Measurements from ENCODE around the gene FBXO21.
"Not testable (repeated sequence)": the region's sequence is repeated elsewhere in the genome, so short reads cannot be mapped to it uniquely, and the experiment has no call there.

The FBXO21 gene

GRCh38 chr12:117202033-117202432, 11.8 kb upstream of the FBXO21 start:
- no peak for DNase-seq

- not testable (repeated sequence) for DNase-seq
Measured at GRCh38 chr12:117199956-117200744, 9.9 kb upstream of the FBXO21 start.

GRCh38 chr12:117196334-117196733, 6.1 kb upstream of the FBXO21 start:
- not testable (repeated sequence) for DNase-seq

GRCh38 chr12:117195027-117195426, 4.8 kb upstream of the FBXO21 start:
- not testable (repeated sequence) for DNase-seq

GRCh38 chr12:117193903-117194302, 3.6 kb upstream of the FBXO21 start:
- no peak for DNase-seq

- DNase-seq: not testable (repeated sequence)
Measured at GRCh38 chr12:117192581-117192980, 2.3 kb upstream of the FBXO21 start.

- DNase-seq: no peak
Measured at GRCh38 chr12:117192057-117192456, 1.8 kb upstream of the FBXO21 start.

- DNase-seq: peak in 3 of 5 experiments; percentile 14 to 62 (median 24)
Measured at GRCh38 chr12:117189725-117190209, 503 bp downstream of the FBXO21 start.

GRCh38 chr12:117188961-117189724, 1.1 kb downstream of the FBXO21 start:
- no peak for DNase-seq

GRCh38 chr12:117188121-117188665, 2.1 kb downstream of the FBXO21 start:
- DNase-seq: no peak

- DNase-seq: no peak
Measured at GRCh38 chr12:117187421-117187820, 2.8 kb downstream of the FBXO21 start.

- no peak for DNase-seq
Measured at GRCh38 chr12:117182866-117183265, 7.4 kb downstream of the FBXO21 start.

- DNase-seq: not testable (repeated sequence)
Measured at GRCh38 chr12:117181468-117181843, 8.8 kb downstream of the FBXO21 start.

GRCh38 chr12:117180758-117181467, 9.4 kb downstream of the FBXO21 start:
- DNase-seq: peak in 1 of 5 experiments; percentile 8

- no peak for DNase-seq
Measured at GRCh38 chr12:117178745-117179144, 11.5 kb downstream of the FBXO21 start.

GRCh38 chr12:117178301-117178700, 12.0 kb downstream of the FBXO21 start:
- no peak for DNase-seq

GRCh38 chr12:117172168-117172567, 18.1 kb downstream of the FBXO21 start:
- no peak for DNase-seq

GRCh38 chr12:117171499-117172162, 18.6 kb downstream of the FBXO21 start:
- DNase-seq: no peak

GRCh38 chr12:117169548-117169947, 20.7 kb downstream of the FBXO21 start:
- DNase-seq: no peak

GRCh38 chr12:117168976-117169375, 21.3 kb downstream of the FBXO21 start:
- no peak for DNase-seq

- no peak for DNase-seq
Measured at GRCh38 chr12:117167769-117168168, 22.5 kb downstream of the FBXO21 start.

GRCh38 chr12:117166107-117166506, 24.2 kb downstream of the FBXO21 start:
- no peak for DNase-seq

Measured in T-helper 2 cell (primary cell).